Tibial artery (tissue), 4 donors: ENCODE data around the gene NFIA.

Experiments
- DNase-seq, 2 donors: peaks; one replicate each; pipeline ENCODE4 v3.0.0-alpha.2; 2019
- H3K27ac ChIP-seq, 2 donors: fragments of 200-600 bp; sonication (generic) in 1 of 2; 1 replicate in 1 of 2; 2 replicates in 1 of 2; pipeline ENCODE4 v1.5.1; 2018 to 2019; ENCODE audit warnings: mild to moderate bottlenecking in 1 of 2
- H3K27me3 ChIP-seq, 2 donors: fragments of 200-600 bp; sonication (generic) in 1 of 2; one replicate each; pipeline versions ENCODE4 v1.5.1 to v1.6.0; 2016 to 2019
- H3K36me3 ChIP-seq, 3 donors: fragments of 200-600 bp; sonication (generic) in 2 of 3; one replicate each; pipeline ENCODE4 v1.5.1; 2016 to 2019; ENCODE audit warnings: mild to moderate bottlenecking in 2 of 3
- H3K4me1 ChIP-seq, 4 donors: fragments of 200-600 bp; sonication (generic) in 2 of 4; 1 replicate in 3 of 4; 2 replicates in 1 of 4; pipeline ENCODE4 v1.5.1; 2016 to 2019
- H3K4me3 ChIP-seq, 2 donors: fragments of 200-600 bp; sonication (generic) in 1 of 2; 1 replicate in 1 of 2; 2 replicates in 1 of 2; pipeline ENCODE4 v1.5.1; 2018 to 2019; ENCODE audit warnings: mild to moderate bottlenecking in 2 of 2
- H3K9me3 ChIP-seq, 3 donors: fragments of 200-600 bp; sonication (generic) in 1 of 3; one replicate each; pipeline ENCODE4 v1.5.1; 2016 to 2019
- CTCF ChIP-seq, 2 experiments: fragments of 200-600 bp in 1 of 2; fragments of 450-650 bp in 1 of 2; IDR thresholded peaks; one replicate each; pipeline ENCODE4 v1.5.1; 2017 to 2019; ENCODE audit warnings: antibody characterized with exemption in 2 of 2, mild to moderate bottlenecking in 1 of 2, moderate library complexity in 1 of 2
- intact Hi-C: fragments of 100-400 bp; cut with DNase I; formaldehyde crosslinking; loops from one replicate; pipeline ENCODE4 v1.15.0; 2023; ENCODE audit warnings: low total_unique reads

Gene NFIA

GRCh38 chr1:61102621-61103020 lies 20.3 kb downstream of the NFIA start:
- no peak for TF ChIP-seq CTCF (IDR thresholded peaks at IDR 0.05)
- no peak for DNase-seq
- Histone ChIP-seq H3K9me3 (no peaks in the 10 kb centered on the region), H3K36me3 (no peaks in the 10 kb centered on the region), H3K27ac (peak overlapping the region; percentile 56 to 57), H3K4me1 (peaks cover 0 to 71% (median 21%) of the 10 kb centered on the region in 4 donors), H3K4me3 (no peak overlapping the region), H3K27me3 (no peaks in the 10 kb centered on the region)
- intact Hi-C loops = no loop called here

- Histone ChIP-seq H3K9me3 (no peaks in the 10 kb centered on the region), H3K36me3 (peaks cover 0 to 4% (median 0%) of the 10 kb centered on the region in 3 donors), H3K27ac (peak overlapping the region in 1 of 2 donors; percentile 56), H3K27me3 (no peaks in the 10 kb centered on the region), H3K4me1 (peaks cover 0 to 58% (median 18%) of the 10 kb centered on the region in 4 donors), H3K4me3 (no peak overlapping the region)
- intact Hi-C loops = no loop called here
- TF ChIP-seq CTCF (IDR thresholded peaks at IDR 0.05) = no peak
- no peak for DNase-seq
These were observed 21.9 kb downstream of the NFIA start for GRCh38 chr1:61104220-61104671.

- H3K4me3 ChIP-seq = no peak overlapping the region
- H3K4me1 ChIP-seq = peaks cover 0 to 55% (median 13%) of the 10 kb centered on the region in 4 donors
- H3K9me3 ChIP-seq = no peaks in the 10 kb centered on the region
- intact Hi-C loops = no loop called here
- H3K27ac ChIP-seq = no peak overlapping the region
- no peak for TF ChIP-seq CTCF (IDR thresholded peaks at IDR 0.05)
- DNase-seq = no peak
- no peaks in the 10 kb centered on the region for H3K27me3 ChIP-seq
- peaks cover 0 to 4% (median 0%) of the 10 kb centered on the region in 3 donors for H3K36me3 ChIP-seq
These were observed 25.3 kb downstream of the NFIA start for GRCh38 chr1:61107638-61108037.

GRCh38 chr1:61109158-61109557 lies 26.8 kb downstream of the NFIA start:
- Histone ChIP-seq H3K4me3 (no peak overlapping the region), H3K27me3 (no peaks in the 10 kb centered on the region), H3K4me1 (peaks cover 0 to 39% (median 4%) of the 10 kb centered on the region in 4 donors), H3K27ac (no peak overlapping the region), H3K9me3 (no peaks in the 10 kb centered on the region), H3K36me3 (peaks cover 0 to 4% (median 0%) of the 10 kb centered on the region in 3 donors)
- no peak for DNase-seq
- intact Hi-C loops = no loop called here
- TF ChIP-seq CTCF (IDR thresholded peaks at IDR 0.05) = no peak

- Histone ChIP-seq H3K4me1 (peaks cover 0 to 33% (median 3%) of the 10 kb centered on the region in 4 donors), H3K9me3 (no peaks in the 10 kb centered on the region), H3K27ac (no peak overlapping the region), H3K36me3 (peaks cover 0 to 4% (median 0%) of the 10 kb centered on the region in 3 donors), H3K27me3 (no peaks in the 10 kb centered on the region), H3K4me3 (no peak overlapping the region)
- TF ChIP-seq CTCF (IDR thresholded peaks at IDR 0.05) = no peak
- intact Hi-C loops = no loop called here
- no peak for DNase-seq
These were observed 27.5 kb downstream of the NFIA start for GRCh38 chr1:61109910-61110309.

- intact Hi-C loops = no loop called here
- H3K9me3 ChIP-seq = no peaks in the 10 kb centered on the region
- no peak for TF ChIP-seq CTCF (IDR thresholded peaks at IDR 0.05)
- H3K4me3 ChIP-seq = no peak overlapping the region
- H3K27ac ChIP-seq = no peak overlapping the region
- H3K4me1 ChIP-seq = peaks cover 0 to 38% (median 4%) of the 10 kb centered on the region in 4 donors
- H3K27me3 ChIP-seq = no peaks in the 10 kb centered on the region
- no peak for DNase-seq
- H3K36me3 ChIP-seq = peaks cover 0 to 4% (median 0%) of the 10 kb centered on the region in 3 donors
These were observed 28.2 kb downstream of the NFIA start for GRCh38 chr1:61110554-61110953.
